ENCODE data around the gene IYD. TPM values are rescaled to one million over a fixed set of nuclear protein-coding genes. Genes with fewer than 3 reads are reported as not detected.

The IYD gene
- total and polyA plus RNA-seq, 2 donors (not counting 1 experiment from before 2014, with no cell fraction given), result not detected

DNA sequence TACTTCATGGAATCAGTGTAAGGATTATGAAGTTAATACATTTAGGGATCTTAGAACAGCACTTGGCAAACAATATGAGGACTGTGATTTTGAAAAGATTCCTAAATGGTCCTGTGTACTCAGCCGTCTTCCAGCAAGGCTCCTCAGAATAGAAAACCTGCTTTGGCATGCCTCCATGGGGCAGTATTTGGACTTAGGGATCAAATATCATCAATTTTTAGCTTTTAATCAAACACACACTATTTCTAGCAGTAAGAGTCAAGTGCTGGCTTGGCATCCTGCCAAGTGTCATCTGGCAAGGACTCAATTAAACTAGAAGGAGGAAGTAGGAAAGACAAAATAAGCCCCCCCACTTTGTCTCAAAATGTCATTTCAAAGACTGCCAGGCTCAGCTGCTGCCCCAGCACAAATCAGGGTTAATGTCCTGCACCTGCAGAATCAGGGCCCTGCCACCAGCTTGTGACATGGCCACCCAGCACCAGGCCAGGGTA, 40.8 kb downstream of the IYD start:
- H4K20me1 ChIP-seq (ENCODE audit: control insufficient read depth, extremely low read depth, insufficient read depth, low read length), result no peaks in the 10 kb centered on the region
- H3K4me3 ChIP-seq (replicated peaks in 1 of 4; ENCODE audit: control extremely low read depth in 1 of 4, insufficient read depth in 1 of 4, low read depth in 3 of 4, low read length in 4 of 4), result no peak overlapping the region
- no peak for TF ChIP-seq EZH2 (IDR thresholded peaks at IDR 0.05; ENCODE audit: low read length, missing control alignments)
- TF ChIP-seq, protein P1, sequence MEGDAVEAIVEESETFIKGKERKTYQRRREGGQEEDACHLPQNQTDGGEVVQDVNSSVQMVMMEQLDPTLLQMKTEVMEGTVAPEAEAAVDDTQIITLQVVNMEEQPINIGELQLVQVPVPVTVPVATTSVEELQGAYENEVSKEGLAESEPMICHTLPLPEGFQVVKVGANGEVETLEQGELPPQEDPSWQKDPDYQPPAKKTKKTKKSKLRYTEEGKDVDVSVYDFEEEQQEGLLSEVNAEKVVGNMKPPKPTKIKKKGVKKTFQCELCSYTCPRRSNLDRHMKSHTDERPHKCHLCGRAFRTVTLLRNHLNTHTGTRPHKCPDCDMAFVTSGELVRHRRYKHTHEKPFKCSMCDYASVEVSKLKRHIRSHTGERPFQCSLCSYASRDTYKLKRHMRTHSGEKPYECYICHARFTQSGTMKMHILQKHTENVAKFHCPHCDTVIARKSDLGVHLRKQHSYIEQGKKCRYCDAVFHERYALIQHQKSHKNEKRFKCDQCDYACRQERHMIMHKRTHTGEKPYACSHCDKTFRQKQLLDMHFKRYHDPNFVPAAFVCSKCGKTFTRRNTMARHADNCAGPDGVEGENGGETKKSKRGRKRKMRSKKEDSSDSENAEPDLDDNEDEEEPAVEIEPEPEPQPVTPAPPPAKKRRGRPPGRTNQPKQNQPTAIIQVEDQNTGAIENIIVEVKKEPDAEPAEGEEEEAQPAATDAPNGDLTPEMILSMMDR (conservative IDR thresholded peaks at IDR 0.05 in 1 of 2, IDR thresholded peaks at IDR 0.05 in 1 of 2; ENCODE audit: low read depth in 1 of 2, low read length in 2 of 2), result no peak
- no peak overlapping the region for H3K4me2 ChIP-seq (ENCODE audit: extremely low read depth, insufficient read depth, low read length)
- no peaks in the 10 kb centered on the region for H3K4me1 ChIP-seq (ENCODE audit: control insufficient read depth, extremely low read depth, insufficient read depth, low read length)
- H3K9me3 ChIP-seq (ENCODE audit: control insufficient read depth, insufficient read depth, low read depth, low read length), result no peaks in the 10 kb centered on the region
- H3K79me2 ChIP-seq (ENCODE audit: control insufficient read depth, insufficient read depth, low read length), result no peaks in the 10 kb centered on the region
- H3K27ac ChIP-seq (ENCODE audit: insufficient read depth, low read length), result no peak overlapping the region
- peak in 1 of 2 donors; percentile 14 for DNase-seq (ENCODE audit: low read depth in 2 of 2)
- H3K36me3 ChIP-seq (ENCODE audit: control insufficient read depth, insufficient read depth, low read length), result no peaks in the 10 kb centered on the region
- no peaks in the 10 kb centered on the region for H3K27me3 ChIP-seq (ENCODE audit: control insufficient read depth, insufficient read depth, low read length)
- H2AFZ ChIP-seq (ENCODE audit: low read length), result no peak overlapping the region
- no peak overlapping the region for H3K9ac ChIP-seq (ENCODE audit: insufficient read depth, low read length)

DNA sequence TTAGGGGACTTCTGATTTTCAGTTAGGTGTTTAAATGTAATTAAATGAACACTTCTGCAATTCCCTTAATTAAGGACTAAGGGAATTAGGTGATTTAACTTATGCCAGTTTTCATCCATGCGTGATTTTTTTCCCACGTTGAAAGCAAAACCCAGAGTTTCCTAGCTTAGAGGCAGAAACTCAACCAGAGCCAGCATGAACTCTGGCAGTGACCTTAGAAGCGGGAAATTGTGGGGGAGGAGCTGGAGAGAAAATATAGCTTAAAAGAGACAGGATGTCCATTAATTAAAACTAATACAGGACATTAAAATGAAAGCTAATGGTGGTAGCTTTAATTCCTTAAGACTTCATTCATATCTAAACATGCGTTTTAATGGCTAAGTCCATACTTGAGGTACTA, 41.6 kb downstream of the IYD start:
- DNase-seq (ENCODE audit: low read depth in 2 of 2), result no peak
- no peak overlapping the region for H2AFZ ChIP-seq (ENCODE audit: low read length)
- no peak overlapping the region for H3K9ac ChIP-seq (ENCODE audit: insufficient read depth, low read length)
- no peaks in the 10 kb centered on the region for H3K36me3 ChIP-seq (ENCODE audit: control insufficient read depth, insufficient read depth, low read length)
- H3K4me1 ChIP-seq (ENCODE audit: control insufficient read depth, extremely low read depth, insufficient read depth, low read length), result no peaks in the 10 kb centered on the region
- no peak overlapping the region for H3K27ac ChIP-seq (ENCODE audit: insufficient read depth, low read length)
- no peak for TF ChIP-seq EZH2 (IDR thresholded peaks at IDR 0.05; ENCODE audit: low read length, missing control alignments)
- TF ChIP-seq, protein P1 (conservative IDR thresholded peaks at IDR 0.05 in 1 of 2, IDR thresholded peaks at IDR 0.05 in 1 of 2; ENCODE audit: low read depth in 1 of 2, low read length in 2 of 2), result no peak
- no peaks in the 10 kb centered on the region for H3K79me2 ChIP-seq (ENCODE audit: control insufficient read depth, insufficient read depth, low read length)
- no peak overlapping the region for H3K4me2 ChIP-seq (ENCODE audit: extremely low read depth, insufficient read depth, low read length)
- no peak overlapping the region for H3K4me3 ChIP-seq (replicated peaks in 1 of 4; ENCODE audit: control extremely low read depth in 1 of 4, insufficient read depth in 1 of 4, low read depth in 3 of 4, low read length in 4 of 4)
- H3K9me3 ChIP-seq (ENCODE audit: control insufficient read depth, insufficient read depth, low read depth, low read length), result no peaks in the 10 kb centered on the region
- H4K20me1 ChIP-seq (ENCODE audit: control insufficient read depth, extremely low read depth, insufficient read depth, low read length), result no peaks in the 10 kb centered on the region
- no peaks in the 10 kb centered on the region for H3K27me3 ChIP-seq (ENCODE audit: control insufficient read depth, insufficient read depth, low read length)

DNA sequence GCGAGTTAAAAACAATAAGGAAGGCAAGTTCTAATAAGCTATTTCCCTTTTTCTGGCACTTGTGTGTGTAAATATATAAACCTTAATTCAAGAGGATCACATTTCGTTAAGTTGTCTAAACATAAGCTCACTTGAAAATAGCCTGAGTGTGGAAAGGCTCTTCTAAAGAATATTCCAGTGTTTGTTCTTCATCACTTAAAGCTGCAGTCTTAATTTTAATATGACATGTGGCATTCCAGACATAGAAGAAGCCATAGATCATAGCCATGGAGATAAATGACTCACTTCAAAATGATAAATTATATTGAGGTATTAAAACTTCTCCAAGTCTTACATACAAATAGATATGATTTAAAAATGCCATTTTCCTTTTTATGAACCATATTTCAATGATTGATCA, 42.1 kb downstream of the IYD start:
- H3K27ac ChIP-seq (ENCODE audit: insufficient read depth, low read length), result no peak overlapping the region
- H2AFZ ChIP-seq (ENCODE audit: low read length), result no peak overlapping the region
- H3K9me3 ChIP-seq (ENCODE audit: control insufficient read depth, insufficient read depth, low read depth, low read length), result no peaks in the 10 kb centered on the region
- H3K27me3 ChIP-seq (ENCODE audit: control insufficient read depth, insufficient read depth, low read length), result no peaks in the 10 kb centered on the region
- no peaks in the 10 kb centered on the region for H3K4me1 ChIP-seq (ENCODE audit: control insufficient read depth, extremely low read depth, insufficient read depth, low read length)
- TF ChIP-seq EZH2 (IDR thresholded peaks at IDR 0.05; ENCODE audit: low read length, missing control alignments), result no peak
- TF ChIP-seq, protein P1 (conservative IDR thresholded peaks at IDR 0.05 in 1 of 2, IDR thresholded peaks at IDR 0.05 in 1 of 2; ENCODE audit: low read depth in 1 of 2, low read length in 2 of 2), result no peak
- no peak overlapping the region for H3K9ac ChIP-seq (ENCODE audit: insufficient read depth, low read length)
- H3K4me2 ChIP-seq (ENCODE audit: extremely low read depth, insufficient read depth, low read length), result no peak overlapping the region
- no peaks in the 10 kb centered on the region for H4K20me1 ChIP-seq (ENCODE audit: control insufficient read depth, extremely low read depth, insufficient read depth, low read length)
- no peaks in the 10 kb centered on the region for H3K36me3 ChIP-seq (ENCODE audit: control insufficient read depth, insufficient read depth, low read length)
- no peaks in the 10 kb centered on the region for H3K79me2 ChIP-seq (ENCODE audit: control insufficient read depth, insufficient read depth, low read length)
- H3K4me3 ChIP-seq (replicated peaks in 1 of 4; ENCODE audit: control extremely low read depth in 1 of 4, insufficient read depth in 1 of 4, low read depth in 3 of 4, low read length in 4 of 4), result no peak overlapping the region
- peak in 1 of 2 donors; percentile 42 for DNase-seq (ENCODE audit: low read depth in 2 of 2)

Measured in fibroblast of lung (primary cell).